ENCODE data around the gene PRKAA2.

The PRKAA2 gene

DNA sequence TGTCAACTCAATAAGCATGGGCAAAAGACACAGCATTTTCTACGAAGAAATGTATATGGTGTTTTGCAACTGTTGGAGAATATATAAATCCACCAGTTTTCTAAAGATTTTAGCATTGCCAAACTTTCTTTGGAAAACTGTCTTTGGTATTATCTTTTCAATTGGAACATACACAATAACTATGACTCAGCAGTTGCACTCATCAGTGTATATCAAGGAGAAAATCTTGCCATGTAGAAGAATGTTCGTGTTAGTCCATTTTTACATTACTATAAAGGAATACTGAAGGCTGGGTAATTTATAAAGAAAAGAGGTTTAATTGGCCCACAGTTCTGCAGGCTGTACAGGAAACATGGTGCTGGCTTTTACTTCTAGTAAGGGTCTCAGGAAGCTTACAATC, 41.1 kb downstream of the PRKAA2 start:
- Histone ChIP-seq H3K9ac (ENCODE audit: low read length) (no peak overlapping the region), H3K36me3 (ENCODE audit: control insufficient read depth, low read depth, low read length) (no peaks in the 10 kb centered on the region), H3K9me3 (ENCODE audit: control insufficient read depth, low read depth, low read length) (no peaks in the 10 kb centered on the region), H3K4me1 (ENCODE audit: control insufficient read depth, low read depth, low read length) (peaks cover 10% of the 10 kb centered on the region), H3K27ac (ENCODE audit: low read length) (no peak overlapping the region), H3K4me3 (ENCODE audit: low read length) (no peak overlapping the region), H3K27me3 (ENCODE audit: control insufficient read depth, insufficient read depth, low read length) (no peaks in the 10 kb centered on the region)

DNA sequence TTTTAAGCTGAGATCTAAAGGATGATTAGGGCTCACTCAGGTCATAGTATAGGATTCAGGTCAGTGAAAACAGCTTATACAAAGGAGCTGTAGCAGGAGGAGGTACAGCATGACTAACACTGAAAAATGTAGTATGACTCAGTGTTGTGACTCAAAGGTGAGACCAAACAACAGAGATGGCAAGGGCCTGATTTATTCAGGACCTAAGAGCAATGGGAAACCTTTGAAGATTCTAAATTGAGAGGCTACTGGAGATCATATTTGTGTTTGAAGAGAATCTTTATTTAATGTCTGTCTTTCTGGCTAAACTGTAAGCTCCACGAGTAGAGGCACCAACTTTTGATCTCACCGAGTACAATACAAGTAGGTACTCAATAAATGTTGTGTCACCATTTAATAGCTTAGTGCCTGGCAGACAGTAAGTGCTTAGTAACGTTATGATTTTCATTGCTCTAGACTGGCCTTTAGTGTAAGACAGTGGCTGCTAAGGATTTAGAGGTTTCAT, 43.5 kb downstream of the PRKAA2 start:
- no peaks in the 10 kb centered on the region for H3K9me3 ChIP-seq (ENCODE audit: control insufficient read depth, low read depth, low read length)
- H3K4me1 ChIP-seq (ENCODE audit: control insufficient read depth, low read depth, low read length): peaks cover 10% of the 10 kb centered on the region
- no peak overlapping the region for H3K4me3 ChIP-seq (ENCODE audit: low read length)
- no peaks in the 10 kb centered on the region for H3K36me3 ChIP-seq (ENCODE audit: control insufficient read depth, low read depth, low read length)
- no peak overlapping the region for H3K27ac ChIP-seq (ENCODE audit: low read length)
- H3K9ac ChIP-seq (ENCODE audit: low read length): no peak overlapping the region
- H3K27me3 ChIP-seq (ENCODE audit: control insufficient read depth, insufficient read depth, low read length): no peaks in the 10 kb centered on the region

DNA sequence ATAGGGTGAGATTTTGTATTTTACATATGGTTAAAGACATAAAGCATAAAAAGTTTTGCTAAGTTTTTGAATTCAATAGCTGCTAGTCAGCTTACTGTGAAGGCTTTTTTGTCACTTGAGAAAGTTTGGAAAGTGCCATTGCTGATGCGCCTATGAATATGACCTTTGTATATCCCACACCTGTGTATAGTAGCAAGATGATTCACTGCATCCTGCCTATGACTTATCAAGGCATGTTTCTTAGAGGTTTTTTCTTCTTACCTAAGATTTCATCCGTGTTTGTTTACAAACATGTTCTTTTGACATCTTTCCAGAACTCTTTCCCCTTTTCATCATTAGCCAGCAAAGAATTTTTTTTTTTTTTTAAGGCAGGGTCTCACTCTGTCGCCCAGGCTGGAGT, 51.5 kb downstream of the PRKAA2 start:
- Histone ChIP-seq H3K4me3 (ENCODE audit: low read length) (no peak overlapping the region), H3K4me1 (ENCODE audit: control insufficient read depth, low read depth, low read length) (no peaks in the 10 kb centered on the region), H3K9me3 (ENCODE audit: control insufficient read depth, low read depth, low read length) (peaks cover 4% of the 10 kb centered on the region), H3K27ac (ENCODE audit: low read length) (no peak overlapping the region), H3K9ac (ENCODE audit: low read length) (no peak overlapping the region), H3K27me3 (ENCODE audit: control insufficient read depth, insufficient read depth, low read length) (no peaks in the 10 kb centered on the region), H3K36me3 (ENCODE audit: control insufficient read depth, low read depth, low read length) (no peaks in the 10 kb centered on the region)

DNA sequence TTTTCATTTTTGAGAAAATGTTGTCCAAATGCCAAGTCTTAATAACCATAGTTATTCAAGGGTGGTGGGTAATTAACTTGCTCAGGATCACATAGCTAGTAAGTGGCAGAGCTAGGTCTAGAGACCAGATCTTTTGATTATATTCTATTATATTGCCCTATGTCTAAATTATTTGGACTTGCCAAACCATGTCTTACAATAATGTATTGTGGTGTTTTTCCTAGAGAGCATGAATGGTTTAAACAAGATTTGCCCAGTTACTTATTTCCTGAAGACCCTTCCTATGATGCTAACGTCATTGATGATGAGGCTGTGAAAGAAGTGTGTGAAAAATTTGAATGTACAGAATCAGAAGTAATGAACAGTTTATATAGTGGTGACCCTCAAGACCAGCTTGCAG, 58.6 kb downstream of the PRKAA2 start:
- peaks cover 4% of the 10 kb centered on the region for H3K9me3 ChIP-seq (ENCODE audit: control insufficient read depth, low read depth, low read length)
- no peaks in the 10 kb centered on the region for H3K4me1 ChIP-seq (ENCODE audit: control insufficient read depth, low read depth, low read length)
- no peak overlapping the region for H3K27ac ChIP-seq (ENCODE audit: low read length)
- H3K9ac ChIP-seq (ENCODE audit: low read length): no peak overlapping the region
- no peaks in the 10 kb centered on the region for H3K27me3 ChIP-seq (ENCODE audit: control insufficient read depth, insufficient read depth, low read length)
- no peak overlapping the region for H3K4me3 ChIP-seq (ENCODE audit: low read length)
- H3K36me3 ChIP-seq (ENCODE audit: control insufficient read depth, low read depth, low read length): peaks cover 14% of the 10 kb centered on the region

DNA sequence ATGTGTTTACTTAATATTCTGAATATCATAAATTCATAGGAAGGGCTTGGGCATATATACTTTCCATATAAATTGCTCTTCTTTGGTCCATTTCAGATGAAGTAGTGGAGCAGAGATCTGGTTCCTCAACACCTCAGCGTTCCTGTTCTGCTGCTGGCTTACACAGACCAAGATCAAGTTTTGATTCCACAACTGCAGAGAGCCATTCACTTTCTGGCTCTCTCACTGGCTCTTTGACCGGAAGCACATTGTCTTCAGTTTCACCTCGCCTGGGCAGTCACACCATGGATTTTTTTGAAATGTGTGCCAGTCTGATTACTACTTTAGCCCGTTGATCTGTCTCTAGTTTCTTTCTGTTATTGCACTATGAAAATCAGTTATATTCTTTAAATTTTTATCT, 62.3 kb downstream of the PRKAA2 start:
- Histone ChIP-seq H3K4me3 (ENCODE audit: low read length) (no peak overlapping the region), H3K9me3 (ENCODE audit: control insufficient read depth, low read depth, low read length) (no peaks in the 10 kb centered on the region), H3K36me3 (ENCODE audit: control insufficient read depth, low read depth, low read length) (peaks cover 14% of the 10 kb centered on the region), H3K27ac (ENCODE audit: low read length) (no peak overlapping the region), H3K27me3 (ENCODE audit: control insufficient read depth, insufficient read depth, low read length) (no peaks in the 10 kb centered on the region), H3K4me1 (ENCODE audit: control insufficient read depth, low read depth, low read length) (no peaks in the 10 kb centered on the region), H3K9ac (ENCODE audit: low read length) (no peak overlapping the region)

DNA sequence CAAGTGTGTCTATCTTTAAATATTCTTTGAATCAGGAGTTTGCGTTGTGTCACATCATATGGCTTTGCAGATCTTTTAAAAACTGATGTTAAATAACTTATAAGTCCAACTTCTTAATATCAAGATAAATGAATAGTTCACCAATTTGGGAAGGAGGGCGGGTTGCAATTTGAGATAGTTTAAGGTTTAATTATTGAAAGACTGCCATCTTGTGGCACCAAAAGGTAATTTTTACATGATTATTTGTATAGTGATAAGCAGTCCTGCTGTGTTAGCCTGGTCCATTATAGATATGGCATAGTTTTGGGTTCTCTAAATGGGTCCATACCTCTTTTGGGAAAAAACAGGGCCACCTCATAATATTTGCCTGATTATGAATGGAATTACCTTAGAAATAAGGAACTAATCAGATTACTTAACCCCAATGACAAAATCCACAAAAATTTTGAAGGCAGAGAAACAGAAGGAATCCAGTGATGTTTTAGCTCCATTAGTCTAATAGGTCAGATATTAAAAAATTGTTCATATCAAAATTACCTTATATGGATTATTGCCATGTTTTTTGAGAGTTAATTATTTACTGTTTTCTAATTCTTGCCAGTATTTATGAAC, 64.3 kb downstream of the PRKAA2 start:
- Histone ChIP-seq H3K4me3 (ENCODE audit: low read length) (no peak overlapping the region), H3K36me3 (ENCODE audit: control insufficient read depth, low read depth, low read length) (peaks cover 14% of the 10 kb centered on the region), H3K27me3 (ENCODE audit: control insufficient read depth, insufficient read depth, low read length) (no peaks in the 10 kb centered on the region), H3K9me3 (ENCODE audit: control insufficient read depth, low read depth, low read length) (no peaks in the 10 kb centered on the region), H3K27ac (ENCODE audit: low read length) (no peak overlapping the region), H3K9ac (ENCODE audit: low read length) (no peak overlapping the region), H3K4me1 (ENCODE audit: control insufficient read depth, low read depth, low read length) (no peaks in the 10 kb centered on the region)

DNA sequence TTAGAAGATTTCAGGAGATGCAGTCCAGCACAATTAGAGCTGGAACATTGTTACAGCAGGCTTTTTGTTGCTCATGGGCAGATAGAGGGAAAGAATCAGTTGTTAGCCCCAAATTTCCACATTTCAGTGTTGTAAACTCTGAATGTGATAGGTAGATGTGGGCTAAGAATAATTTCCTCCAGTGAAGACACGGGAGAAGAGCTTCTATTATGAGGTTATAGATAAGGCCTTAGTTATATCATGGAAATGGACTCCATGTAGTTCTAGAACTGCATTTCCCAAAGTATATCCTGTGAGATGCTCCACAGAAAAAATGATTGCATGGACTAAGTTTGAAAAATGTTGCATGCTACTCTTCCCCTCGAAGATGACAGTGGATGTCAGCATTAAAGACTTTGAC, 64.9 kb downstream of the PRKAA2 start:
- no peaks in the 10 kb centered on the region for H3K4me1 ChIP-seq (ENCODE audit: control insufficient read depth, low read depth, low read length)
- no peak overlapping the region for H3K4me3 ChIP-seq (ENCODE audit: low read length)
- no peaks in the 10 kb centered on the region for H3K27me3 ChIP-seq (ENCODE audit: control insufficient read depth, insufficient read depth, low read length)
- H3K36me3 ChIP-seq (ENCODE audit: control insufficient read depth, low read depth, low read length): peaks cover 14% of the 10 kb centered on the region
- no peak overlapping the region for H3K27ac ChIP-seq (ENCODE audit: low read length)
- no peaks in the 10 kb centered on the region for H3K9me3 ChIP-seq (ENCODE audit: control insufficient read depth, low read depth, low read length)
- H3K9ac ChIP-seq (ENCODE audit: low read length): no peak overlapping the region

DNA sequence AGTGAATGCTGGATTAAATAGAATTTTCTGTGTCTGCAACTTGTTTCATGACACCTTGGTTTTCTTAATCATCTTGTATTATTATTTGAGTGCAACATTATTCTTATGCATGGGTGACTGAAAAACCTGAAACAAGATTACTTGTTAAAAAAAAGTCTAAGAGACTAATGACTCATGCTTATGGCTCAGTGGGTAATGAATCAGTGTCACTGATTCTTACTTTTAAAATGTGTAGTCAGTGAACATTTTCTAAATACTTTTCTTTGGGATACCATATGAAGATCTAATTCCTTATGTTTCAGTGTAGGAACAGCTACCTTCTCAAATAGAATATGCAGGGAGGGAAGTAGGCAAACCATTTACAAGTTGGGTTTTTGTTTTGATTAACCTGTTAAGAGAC, 65.5 kb downstream of the PRKAA2 start:
- no peaks in the 10 kb centered on the region for H3K4me1 ChIP-seq (ENCODE audit: control insufficient read depth, low read depth, low read length)
- H3K36me3 ChIP-seq (ENCODE audit: control insufficient read depth, low read depth, low read length): peaks cover 14% of the 10 kb centered on the region
- H3K4me3 ChIP-seq (ENCODE audit: low read length): no peak overlapping the region
- no peaks in the 10 kb centered on the region for H3K9me3 ChIP-seq (ENCODE audit: control insufficient read depth, low read depth, low read length)
- no peak overlapping the region for H3K27ac ChIP-seq (ENCODE audit: low read length)
- no peak overlapping the region for H3K9ac ChIP-seq (ENCODE audit: low read length)
- no peaks in the 10 kb centered on the region for H3K27me3 ChIP-seq (ENCODE audit: control insufficient read depth, insufficient read depth, low read length)

DNA sequence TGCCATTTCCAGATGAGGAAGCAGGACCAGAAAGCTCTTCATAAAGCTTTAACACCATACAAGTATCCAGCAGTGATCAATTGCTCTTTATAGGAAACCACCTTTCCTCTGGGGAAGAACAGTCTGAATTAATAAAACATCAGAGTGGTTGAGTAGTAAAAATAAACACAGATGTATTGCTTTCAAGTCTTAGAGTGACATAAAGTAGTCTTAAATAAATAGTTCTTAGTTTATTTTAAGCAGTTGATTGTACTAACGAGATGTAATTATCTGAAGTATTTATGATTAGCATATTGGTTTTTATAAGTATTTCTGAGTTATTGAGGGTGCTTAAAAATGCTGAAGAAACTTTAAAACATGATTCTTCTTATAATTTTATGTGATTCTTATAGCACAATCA, 67.0 kb downstream of the PRKAA2 start:
- no peak overlapping the region for H3K4me3 ChIP-seq (ENCODE audit: low read length)
- H3K27ac ChIP-seq (ENCODE audit: low read length): no peak overlapping the region
- H3K27me3 ChIP-seq (ENCODE audit: control insufficient read depth, insufficient read depth, low read length): no peaks in the 10 kb centered on the region
- no peak overlapping the region for H3K9ac ChIP-seq (ENCODE audit: low read length)
- H3K4me1 ChIP-seq (ENCODE audit: control insufficient read depth, low read depth, low read length): no peaks in the 10 kb centered on the region
- H3K36me3 ChIP-seq (ENCODE audit: control insufficient read depth, low read depth, low read length): peaks cover 4% of the 10 kb centered on the region
- no peaks in the 10 kb centered on the region for H3K9me3 ChIP-seq (ENCODE audit: control insufficient read depth, low read depth, low read length)

DNA sequence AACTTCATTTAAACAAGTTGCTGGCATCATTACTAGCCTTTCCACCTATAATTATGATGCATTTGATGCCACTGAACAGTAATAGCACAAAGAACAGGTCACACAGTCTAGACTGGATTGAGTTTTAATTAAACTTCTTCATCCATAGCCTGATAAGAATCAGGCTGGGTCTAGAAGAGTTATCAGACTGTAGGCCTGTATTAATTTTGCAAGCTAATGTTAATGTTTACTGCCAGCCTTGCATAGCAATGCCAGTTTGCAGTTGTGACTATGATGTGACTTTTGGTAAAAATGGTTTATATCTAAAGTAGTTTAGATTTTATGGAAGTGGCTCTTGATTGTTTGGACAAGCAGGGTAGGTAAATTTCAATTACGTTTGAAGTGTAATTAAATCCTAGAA, 68.0 kb downstream of the PRKAA2 start:
- no peaks in the 10 kb centered on the region for H3K27me3 ChIP-seq (ENCODE audit: control insufficient read depth, insufficient read depth, low read length)
- H3K4me3 ChIP-seq (ENCODE audit: low read length): no peak overlapping the region

DNA sequence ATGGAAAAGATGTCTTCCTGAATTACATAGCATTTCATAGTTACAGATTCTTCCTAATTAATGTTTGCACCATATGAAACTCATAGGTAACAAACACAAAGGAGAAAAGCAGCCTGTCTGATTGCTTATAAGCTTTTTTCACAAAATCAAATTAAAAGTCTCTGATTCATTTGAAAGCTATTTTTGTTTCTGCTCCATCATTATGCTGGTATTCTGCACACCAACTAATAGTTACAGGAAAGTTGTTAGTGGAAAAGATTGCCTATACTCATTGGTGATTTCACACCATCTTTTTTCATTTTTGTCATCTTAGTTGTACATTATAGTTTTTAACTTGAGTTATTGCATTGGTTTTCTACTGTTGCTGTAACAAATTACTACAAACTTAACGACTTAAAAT, 70.0 kb downstream of the PRKAA2 start:
- no peak overlapping the region for H3K4me3 ChIP-seq (ENCODE audit: low read length)
- H3K4me1 ChIP-seq (ENCODE audit: control insufficient read depth, low read depth, low read length): no peaks in the 10 kb centered on the region
- no peaks in the 10 kb centered on the region for H3K9me3 ChIP-seq (ENCODE audit: control insufficient read depth, low read depth, low read length)
- no peak overlapping the region for H3K9ac ChIP-seq (ENCODE audit: low read length)
- H3K27ac ChIP-seq (ENCODE audit: low read length): no peak overlapping the region
- no peaks in the 10 kb centered on the region for H3K27me3 ChIP-seq (ENCODE audit: control insufficient read depth, insufficient read depth, low read length)
- no peaks in the 10 kb centered on the region for H3K36me3 ChIP-seq (ENCODE audit: control insufficient read depth, low read depth, low read length)

More for the DNA sequence above, 68.0 kb downstream of the PRKAA2 start:
- Histone ChIP-seq H3K9me3 (ENCODE audit: control insufficient read depth, low read depth, low read length) (no peaks in the 10 kb centered on the region), H3K4me1 (ENCODE audit: control insufficient read depth, low read depth, low read length) (no peaks in the 10 kb centered on the region), H3K9ac (ENCODE audit: low read length) (no peak overlapping the region), H3K27ac (ENCODE audit: low read length) (no peak overlapping the region), H3K36me3 (ENCODE audit: control insufficient read depth, low read depth, low read length) (no peaks in the 10 kb centered on the region)

DNA sequence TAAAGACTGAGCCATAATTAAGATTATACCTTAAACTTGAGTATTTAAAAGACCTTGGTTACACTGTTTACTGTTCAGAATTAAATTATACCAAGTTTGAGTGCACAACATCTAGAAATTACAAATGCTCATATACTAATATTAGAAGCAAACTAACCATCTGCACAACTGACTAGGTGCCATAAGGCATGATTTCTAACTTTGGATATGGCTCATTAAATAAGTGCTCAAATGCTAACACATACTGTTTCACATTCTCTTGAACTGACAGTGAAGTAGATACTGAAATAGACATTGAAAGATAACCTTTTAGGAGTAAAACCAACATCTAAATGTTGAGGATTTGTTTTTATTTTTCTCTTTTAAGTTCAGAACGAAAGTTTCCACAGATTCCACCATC, 74.1 kb downstream of the PRKAA2 start:
- Histone ChIP-seq H3K4me3 (ENCODE audit: low read length) (no peak overlapping the region), H3K27me3 (ENCODE audit: control insufficient read depth, insufficient read depth, low read length) (no peaks in the 10 kb centered on the region), H3K27ac (ENCODE audit: low read length) (no peak overlapping the region), H3K36me3 (ENCODE audit: control insufficient read depth, low read depth, low read length) (no peaks in the 10 kb centered on the region), H3K4me1 (ENCODE audit: control insufficient read depth, low read depth, low read length) (no peaks in the 10 kb centered on the region), H3K9ac (ENCODE audit: low read length) (no peak overlapping the region), H3K9me3 (ENCODE audit: control insufficient read depth, low read depth, low read length) (no peaks in the 10 kb centered on the region)
